NB4 (cell line): Measurements from ENCODE around the gene GMDS.

ENCODE experiments used
- CTCF ChIP-seq: IDR thresholded peaks from one replicate; pipeline ENCODE4 v1.5.1; 2012; ENCODE audit warnings: low read depth, low read length
- MYC ChIP-seq: IDR thresholded peaks from 2 replicates; pipeline ENCODE4 v1.6.1; 2011; ENCODE audit warnings: low read depth, low read length
- POLR2A ChIP-seq: IDR thresholded peaks from 2 replicates; pipeline ENCODE4 v1.6.1; 2011; ENCODE audit warnings: mild to moderate bottlenecking; ENCODE audit not compliant: insufficient read length; ENCODE audit errors: extremely low read depth

GRCh38 chr6:1839361-1839760 is 406.0 kb downstream of the GMDS start:
- TF ChIP-seq MYC = no peak
- no peak for TF ChIP-seq CTCF
- TF ChIP-seq POLR2A = no peak
